NCI-H345 treated with DMSO at 0.1 percent for 48 hours (cell line): ENCODE measurements around the gene CAMKK2.
"Not testable (repeated sequence)": the region's sequence is repeated elsewhere in the genome, so short reads cannot be mapped to it uniquely, and the experiment has no call there.

Experiments used
- DNase-seq: peaks from one replicate; lab custom pipeline; 2025; ENCODE audit not compliant: unreplicated experiment; lab: John Stamatoyannopoulos, UW

CAMKK2 gene

DNA sequence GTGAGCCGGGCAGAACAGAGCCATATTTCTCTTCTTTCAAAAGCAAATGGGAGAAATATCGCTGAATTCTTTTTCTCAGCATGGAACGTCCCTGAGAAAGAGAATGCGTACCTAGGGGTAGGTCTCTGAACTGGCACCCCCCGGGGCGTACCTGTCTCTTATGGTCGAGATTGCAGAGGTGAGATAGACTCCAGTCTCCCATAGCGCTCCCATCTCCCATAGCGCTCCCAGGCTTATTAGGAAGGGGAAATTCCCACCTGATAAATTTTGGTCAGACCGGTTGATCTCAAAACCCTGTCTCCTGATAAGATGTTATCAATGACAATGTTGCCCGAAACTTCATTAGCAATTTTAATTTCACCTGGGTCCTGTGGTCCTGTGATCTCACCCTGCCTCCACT lies 16.0 kb downstream of the CAMKK2 start:
- DNase-seq: not testable (repeated sequence)

DNA sequence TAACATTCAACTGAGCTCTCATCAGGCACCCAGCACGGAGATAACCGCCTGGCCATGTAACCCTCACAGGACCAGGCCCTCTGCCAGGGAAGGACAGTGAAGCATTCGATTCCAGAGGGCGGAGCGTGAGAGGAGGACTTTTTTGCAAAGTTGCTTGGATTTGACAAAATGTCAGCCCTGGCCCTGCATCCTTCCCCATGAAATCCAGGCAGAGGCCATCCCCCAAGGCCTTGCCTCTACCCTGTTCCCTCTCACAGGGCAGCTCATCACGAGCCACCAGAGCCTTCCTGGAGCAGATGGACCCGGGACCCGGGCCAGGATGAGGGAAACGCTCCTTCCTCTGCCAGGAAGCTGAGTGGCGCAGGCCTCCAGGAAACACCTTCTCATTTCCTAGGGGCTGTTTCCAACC lies 17.0 kb downstream of the CAMKK2 start:
- no peak for DNase-seq

DNA sequence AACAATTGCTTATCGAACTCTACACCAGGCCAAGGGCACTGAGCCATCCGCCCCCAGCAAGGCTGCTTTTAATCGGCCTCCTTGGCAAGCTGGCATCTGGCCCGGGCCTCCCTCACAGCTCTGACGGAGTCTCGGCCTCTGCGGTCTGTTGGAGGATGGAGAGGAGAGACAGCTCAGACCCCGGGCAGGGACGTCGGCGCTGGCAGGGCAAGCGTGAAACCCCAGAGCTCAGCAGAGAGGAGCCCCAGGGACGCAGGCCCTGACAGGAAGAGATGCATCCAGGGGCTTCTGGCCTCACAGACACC lies 17.5 kb downstream of the CAMKK2 start:
- no peak for DNase-seq

DNA sequence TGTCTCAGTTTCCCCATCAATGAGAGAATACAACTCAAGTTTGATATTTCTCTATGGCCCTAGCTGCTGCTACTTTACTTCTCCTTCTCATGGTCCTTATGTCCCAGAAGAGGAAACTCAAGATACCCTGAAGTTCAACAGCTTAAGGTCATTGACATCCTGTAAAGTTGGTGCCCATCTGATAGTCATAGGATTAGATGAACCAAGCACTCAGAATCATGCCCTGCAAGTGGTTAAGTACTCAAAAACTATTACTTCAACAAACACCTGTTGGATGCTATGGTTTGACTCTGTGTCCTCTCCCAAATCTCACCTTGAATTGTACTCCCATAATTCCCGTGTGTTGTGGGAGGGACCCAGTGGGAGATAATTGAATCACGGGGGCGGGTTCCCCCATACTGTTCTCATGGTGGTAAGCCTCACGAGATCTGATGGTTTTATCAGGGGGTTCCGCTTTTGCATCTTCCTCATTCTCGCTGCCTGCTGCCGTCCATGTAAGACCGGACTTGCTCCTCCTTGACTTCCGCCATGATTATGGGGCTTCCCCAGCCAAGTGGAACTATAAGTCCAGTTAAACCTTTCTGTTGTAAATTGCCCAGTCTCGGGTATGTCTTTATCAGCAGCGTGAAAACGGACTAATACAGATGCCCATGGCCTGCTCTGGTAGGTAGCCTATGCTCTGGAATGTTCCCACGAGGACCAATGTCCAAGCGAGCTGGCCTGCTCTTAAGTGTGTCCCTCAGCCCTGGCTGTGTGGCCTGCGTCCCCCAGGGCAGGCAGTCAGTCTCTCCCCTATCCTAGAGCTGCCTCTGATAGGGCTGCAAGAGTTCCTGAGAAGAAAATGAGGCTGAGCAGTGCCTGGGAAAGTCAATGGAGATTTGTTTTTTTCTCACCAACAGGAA lies 18.1 kb downstream of the CAMKK2 start:
- DNase-seq: no peak

DNA sequence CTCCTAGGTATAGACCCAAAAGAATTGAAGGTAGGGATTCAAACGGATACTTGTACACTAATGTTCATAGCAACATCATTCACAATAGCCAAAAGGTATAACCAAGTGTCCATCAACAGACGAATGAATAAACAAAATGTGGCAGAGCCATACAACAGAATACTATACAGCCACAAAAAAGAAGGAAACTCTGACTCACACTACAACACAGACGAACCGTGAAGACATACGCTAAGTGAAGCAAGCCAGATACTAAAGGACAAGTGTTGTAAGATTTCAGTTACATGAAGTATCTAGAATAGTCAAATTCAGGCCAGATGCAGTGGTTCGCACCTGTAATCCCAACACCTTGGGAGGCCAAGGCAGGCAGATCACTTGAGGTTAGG lies 19.1 kb downstream of the CAMKK2 start:
- DNase-seq: no peak

DNA sequence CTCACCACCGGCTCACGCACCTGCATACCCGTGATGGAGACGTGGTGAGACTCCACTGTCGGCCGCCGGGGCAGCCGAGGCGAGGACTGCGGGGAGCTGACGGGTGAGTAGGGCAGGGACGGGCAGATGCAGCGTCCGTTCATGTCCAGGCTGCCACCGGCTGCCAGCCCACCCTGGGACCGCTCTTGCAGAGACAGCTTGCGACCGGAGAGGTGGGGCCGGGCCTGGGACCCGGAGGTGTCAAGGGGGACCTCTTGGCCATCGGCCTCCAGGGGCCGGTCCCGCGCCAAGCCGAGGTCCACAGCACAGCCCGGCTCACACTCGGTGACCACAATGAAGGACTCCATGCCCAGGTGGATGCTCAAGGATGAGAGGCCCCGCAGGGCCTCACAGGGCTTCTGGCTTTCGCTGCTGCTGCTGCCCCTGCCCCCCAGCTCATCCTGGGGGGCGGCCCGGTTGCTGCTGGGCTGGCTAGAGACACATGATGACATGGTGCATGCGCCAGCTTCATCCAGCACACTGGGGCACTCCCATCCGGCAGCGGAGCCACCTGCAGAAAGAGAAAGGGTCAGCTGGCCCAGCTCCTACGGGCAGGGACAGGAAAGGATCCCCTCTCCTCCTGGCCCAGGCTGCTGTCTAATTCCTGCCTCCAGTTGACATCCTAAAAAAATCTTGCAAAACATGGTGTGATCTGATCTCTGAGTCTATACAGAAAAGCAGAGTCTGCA lies 22.3 kb downstream of the CAMKK2 start:
- DNase-seq: no peak

DNA sequence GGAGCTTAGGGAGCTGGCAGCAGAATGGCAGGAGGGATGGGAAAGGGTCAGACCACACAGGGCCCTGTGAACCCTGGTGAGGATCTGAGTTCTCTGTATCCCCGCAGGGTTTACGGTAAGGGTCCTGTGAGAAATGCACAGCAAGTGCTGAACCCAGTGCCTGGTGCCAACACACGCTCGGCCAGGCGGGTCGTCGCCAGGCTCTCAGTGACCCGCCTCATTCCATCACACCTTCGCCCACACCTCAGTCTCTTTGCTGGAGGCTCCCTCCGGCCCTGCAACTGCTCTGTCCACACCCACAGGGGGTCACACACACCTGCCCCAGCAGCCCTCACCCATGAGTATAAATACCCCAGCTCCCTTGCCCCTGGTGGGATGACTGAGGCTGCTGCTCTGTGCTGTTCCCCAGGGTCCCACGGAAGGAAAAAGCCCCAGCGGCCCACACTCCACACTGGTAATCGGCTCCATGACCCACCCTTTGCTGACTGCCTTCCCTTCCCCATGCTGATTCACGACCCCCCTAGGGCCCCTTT lies 23.1 kb downstream of the CAMKK2 start:
- DNase-seq: no peak

DNA sequence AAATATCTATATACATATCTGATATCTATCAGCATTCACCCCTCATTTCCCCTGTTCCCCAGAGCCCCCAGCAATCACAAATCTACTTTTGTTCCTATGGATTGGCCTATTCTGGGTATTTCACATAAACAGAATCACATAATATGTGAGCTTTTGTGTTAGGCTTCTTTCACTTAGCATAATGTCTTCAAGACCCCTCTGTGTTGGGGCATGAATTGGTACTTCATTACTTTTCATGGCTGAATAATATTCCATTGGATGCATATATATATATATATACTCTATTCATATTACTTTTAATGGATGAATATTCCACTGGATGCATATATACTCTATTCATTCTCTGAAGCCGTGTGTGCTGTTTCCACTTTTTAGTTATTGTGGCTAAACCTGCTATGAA lies 28.7 kb downstream of the CAMKK2 start:
- no peak for DNase-seq

DNA sequence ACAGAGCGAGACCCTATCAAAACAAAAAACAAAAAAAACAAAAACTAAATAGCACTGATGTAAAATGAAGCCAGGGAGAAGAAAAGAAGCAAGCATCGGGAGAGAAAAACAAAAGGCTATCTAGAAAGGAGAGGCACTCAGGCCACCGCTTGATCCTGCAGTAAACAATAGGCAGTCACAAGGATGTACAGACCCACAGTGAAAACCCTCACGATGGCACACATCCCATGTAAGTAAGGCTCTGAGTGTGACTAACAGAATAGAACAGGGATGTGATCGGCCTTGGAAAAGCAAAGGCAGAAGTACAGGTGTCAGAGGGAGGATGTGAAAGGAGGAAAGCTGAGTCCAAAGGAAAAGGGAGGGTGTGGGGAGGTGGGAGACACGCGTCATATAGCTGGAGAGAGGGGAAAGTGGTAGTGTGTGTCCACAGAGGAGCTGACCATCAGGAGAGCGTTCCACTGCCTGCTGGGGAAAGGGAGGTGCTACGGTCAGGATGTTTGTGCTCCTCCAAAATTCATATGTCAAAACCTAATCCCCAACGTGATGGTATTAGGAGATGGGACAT lies 31.5 kb downstream of the CAMKK2 start:
- DNase-seq: no peak

DNA sequence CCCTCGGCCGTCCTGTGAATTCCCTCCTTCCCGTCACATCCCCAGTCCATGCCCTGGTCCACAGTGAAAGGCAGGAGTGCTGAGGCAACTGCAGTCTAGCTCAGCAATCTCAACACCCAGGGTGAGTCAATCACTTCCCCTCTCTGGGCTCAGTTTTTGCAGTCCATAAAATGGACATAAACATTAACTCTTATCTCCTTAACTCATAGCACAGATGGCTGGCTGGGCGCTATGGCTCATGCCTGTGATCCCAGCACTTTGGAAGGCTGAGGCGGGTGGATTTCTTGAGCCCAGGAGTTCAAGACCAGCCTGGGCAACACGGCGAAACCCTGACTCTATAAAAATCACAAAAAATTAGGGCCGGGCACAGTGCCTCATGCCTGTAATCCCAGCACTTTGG lies 32.4 kb downstream of the CAMKK2 start:
- no peak for DNase-seq

DNA sequence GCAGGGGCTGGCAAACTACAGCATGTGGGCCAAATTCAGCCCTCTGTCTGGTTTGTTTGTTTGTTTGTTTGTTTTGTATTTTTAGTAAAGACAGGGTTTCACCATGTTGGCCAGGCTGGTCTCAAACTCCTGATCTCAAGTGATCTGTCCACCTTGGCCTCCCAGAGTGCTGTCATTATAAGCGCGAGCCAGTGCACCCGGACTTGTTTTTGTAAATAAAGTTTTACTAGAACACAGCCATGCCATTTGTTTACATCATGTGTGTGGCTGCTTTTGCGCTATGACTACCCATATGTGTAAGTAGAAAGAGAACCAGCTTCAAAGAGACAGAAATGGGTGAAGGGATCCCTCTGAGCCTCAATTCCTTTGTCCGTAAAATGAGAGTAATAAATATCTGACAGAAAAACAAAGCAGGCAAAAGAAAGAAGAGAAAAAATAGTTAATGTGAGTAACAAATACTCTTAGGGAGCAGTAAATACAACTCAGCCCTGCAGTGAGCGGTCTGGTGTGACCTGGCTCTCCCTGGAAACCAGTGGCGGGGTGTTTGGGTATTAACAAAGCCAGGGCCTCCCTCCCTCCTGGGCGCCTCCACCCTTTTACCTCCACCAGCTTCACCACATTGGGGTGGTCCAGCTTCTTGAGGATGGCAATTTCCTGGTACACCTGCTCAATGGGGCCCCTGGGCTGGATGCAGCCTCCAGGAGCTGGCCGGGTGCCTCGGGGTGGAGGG lies 33.1 kb downstream of the CAMKK2 start:
- no peak for DNase-seq

DNA sequence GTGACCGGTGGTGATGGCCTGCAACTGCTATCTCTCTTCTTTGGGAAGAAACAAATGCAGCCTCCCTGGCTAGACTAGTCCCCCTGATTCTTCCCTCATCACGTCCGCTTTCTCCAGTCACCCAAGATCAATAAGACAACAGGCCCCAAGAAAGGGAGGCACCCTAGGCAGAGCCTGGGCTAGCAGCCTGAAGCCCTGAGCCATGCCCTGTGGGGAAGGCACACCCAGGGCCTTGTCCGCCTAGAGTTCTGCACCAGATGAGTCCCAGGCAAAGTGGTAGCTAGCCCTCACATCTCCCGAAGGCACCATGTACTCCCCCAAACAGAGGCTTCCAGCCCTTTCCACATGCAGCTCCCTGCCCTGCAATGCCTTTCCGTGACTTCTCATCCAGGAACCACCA lies 35.1 kb downstream of the CAMKK2 start:
- no peak for DNase-seq

DNA sequence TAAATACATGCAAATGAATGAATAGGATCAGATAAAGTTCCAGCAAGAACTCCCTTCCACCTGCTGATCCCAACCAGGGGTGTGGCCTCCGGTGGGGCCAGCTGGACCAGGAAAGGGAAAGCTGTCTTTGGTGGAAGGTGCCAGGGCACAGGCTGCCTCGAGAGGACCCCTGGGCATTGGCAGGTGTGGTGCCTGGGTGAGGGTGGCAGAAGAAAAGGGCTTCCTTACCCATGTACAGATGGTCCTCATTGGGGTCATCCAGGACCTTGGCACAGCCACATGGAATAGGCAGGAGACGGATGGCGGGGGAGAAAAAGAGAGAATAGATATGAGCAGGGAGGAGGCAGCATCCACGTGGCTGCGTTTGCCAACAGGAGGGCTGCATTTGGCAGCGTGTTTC lies 36.4 kb downstream of the CAMKK2 start:
- DNase-seq: no peak

DNA sequence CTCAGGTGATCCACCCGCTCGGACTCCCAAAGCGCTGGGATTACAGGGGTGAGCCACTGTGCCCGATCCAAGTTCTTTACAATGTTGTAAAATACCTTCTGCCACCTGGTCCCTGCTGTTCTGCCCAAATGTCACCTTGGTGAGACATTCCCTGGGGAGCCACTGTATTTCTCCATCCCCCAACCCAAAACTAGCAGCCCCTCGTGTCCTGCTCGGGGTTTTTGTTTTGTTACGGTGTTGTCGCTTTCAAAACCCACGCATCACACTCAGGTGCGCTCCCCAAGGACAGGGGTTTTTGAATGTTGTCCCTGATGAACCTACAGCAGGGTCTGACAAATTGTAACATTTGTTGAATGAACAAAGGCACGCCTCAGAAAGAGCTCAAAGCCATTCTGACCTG lies 37.4 kb downstream of the CAMKK2 start:
- no peak for DNase-seq

DNA sequence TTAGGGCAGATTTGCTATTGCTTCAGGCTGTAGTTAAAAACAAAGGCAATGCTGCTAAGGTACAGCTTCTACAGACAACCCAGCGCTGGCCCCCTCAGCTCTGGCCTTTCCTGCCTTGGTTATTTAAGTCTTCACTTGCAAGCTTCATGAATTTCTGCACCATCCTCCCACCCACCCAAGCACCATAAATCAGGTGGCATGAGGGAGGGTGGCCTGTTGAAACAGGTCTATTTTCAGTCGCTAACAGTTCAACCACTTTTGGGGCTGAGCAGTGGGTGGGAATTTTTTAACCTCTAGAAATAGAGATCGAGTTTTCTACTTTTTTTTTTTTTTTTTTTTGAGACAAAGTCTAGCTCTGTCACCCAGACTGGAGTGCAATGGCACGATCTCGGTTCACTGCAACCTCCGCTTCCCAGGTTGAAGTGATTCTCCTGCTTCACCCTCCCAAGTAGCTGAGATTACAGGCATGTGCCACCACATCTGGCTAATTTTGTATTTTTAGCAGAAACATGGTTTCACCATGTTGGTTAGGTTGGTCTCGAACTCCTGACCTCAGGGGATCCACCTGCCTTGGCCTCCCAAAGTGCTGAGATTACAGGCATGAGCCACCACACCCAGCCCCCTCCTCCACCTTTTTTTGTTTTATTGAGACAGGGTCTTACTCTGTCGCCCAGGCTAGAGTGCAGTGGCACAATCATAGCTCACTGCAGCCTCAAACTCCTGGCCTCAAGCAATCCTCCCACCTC lies 38.6 kb downstream of the CAMKK2 start:
- not testable (repeated sequence) for DNase-seq

DNA sequence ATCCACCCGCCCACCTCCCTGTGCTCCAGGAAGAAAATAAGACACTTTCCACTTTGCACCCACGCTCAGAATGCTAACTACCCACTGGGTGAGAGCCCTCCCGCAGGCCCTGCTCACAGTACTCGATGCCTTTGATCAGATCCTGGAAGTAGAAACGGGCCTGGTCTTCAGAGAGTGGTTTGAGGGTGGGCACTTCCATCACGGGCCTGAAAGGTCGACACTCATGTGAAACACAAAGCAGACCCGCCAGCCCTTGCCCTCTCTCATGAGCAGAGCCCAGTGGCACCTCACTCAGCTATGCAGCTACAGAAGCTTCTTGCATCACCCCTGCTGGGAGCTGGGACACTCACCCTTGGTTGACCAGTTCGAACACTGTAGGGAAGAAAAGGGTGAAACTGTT lies 41.1 kb downstream of the CAMKK2 start:
- no peak for DNase-seq

DNA sequence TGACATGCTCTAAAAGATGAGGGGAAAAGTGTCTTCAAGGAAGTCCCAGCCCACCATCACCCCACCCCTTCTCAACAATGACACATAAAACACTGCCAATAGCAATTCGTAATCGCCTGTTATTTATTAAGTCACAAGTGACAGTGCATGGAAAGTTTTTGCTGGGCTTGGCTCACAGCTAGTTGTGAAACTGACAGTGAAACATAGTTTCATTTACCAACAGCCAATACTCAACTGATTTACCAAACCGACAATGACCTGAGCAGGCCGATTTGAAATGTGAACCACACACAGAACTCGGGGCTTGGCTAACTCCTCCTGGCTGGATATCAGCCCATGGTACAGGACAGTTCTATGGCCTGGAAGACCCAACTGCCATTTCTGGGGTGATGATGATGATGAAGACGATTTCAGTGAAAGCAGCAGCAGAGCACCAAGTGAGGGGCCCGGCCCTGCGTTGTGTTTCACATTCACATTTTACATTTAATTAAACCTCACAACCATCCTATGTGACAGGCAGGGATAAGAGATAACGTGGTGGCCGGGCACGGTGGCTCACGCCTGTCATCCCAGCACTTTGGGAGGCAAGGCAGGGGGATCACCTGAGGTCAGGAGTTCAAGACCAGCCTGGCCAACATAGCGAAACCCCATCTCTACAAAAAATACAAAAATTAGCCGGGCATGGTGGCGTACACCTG lies 42.7 kb downstream of the CAMKK2 start:
- no peak for DNase-seq

DNA sequence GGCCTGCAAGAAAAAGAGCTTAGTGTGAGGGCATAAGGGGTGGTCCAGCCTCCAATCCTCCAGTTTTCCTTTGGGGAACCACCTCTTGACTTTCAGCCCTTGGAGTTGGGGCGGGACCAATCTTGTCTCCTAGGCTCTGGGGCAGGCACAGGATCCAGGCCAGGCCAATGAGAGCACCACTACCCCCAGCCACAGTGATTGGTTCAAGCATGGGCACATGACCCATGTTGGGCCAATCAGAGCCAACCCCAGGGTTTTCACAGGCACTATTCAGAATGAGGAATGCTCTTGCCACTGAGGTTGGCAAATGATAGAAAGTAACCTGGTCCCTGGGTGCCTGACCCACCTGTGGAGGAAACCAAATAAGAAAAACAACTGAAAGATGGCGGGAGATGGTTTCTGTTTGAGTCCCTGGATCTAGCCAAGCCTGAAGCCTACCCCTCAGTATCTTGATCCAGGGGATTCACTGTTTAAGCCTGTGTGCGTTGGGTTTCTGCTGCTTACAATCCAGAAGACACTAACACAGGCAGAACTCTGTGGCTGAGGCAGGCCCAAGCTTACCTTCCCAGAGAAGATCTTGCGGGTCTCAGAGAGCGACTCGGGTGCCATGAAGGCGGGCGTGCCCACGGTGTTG lies 43.7 kb downstream of the CAMKK2 start:
- DNase-seq: no peak

DNA sequence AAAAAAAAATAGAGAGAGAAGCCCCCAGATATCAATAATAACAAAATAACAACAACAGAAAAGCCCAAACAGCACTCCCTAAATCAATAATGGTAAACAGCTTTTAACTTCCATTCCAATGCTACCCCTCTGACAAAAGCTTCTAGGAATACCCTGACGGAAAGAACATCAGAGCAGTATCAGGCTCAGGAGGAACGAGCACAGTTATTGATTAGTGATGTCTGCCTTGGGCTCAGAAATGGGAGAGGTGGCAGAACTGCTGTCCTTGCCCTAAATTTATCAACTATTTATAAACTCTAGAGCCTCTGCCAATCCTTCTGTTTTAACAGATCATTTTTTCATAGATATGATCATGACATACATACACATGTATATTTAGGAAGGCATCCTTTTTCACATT lies 44.7 kb downstream of the CAMKK2 start:
- no peak for DNase-seq

DNA sequence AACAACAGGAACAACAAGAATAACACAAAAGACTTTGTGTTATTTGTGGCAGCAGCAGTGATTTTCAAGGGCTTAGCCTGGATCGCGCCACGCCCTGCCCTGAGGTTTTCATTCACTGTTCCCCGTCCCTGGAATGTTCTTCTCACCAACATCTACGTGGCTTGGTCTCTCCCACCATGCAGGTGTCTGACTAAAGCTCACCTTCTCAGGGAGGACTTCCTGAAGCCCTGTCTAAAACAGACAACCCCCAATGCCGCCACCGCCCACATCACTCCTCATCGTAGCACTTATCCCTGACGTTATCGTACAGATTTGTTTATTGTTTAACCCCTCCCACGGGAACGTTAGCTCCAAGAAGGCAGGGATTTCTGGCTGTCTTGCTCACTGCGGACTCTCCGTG lies 46.1 kb downstream of the CAMKK2 start:
- no peak for DNase-seq
